WTC11 (cell line): ENCODE measurements around the gene TECR.

Experiments
- ARID4B ChIP-seq: sonication (generic); formaldehyde crosslinking; IDR thresholded peaks from 2 replicates; pipeline ENCODE4 v1.8.0; 2023; ENCODE audit warnings: missing genetic modification reagents, mild to moderate bottlenecking, borderline replicate concordance
- ATF3 ChIP-seq: sonication (generic); formaldehyde crosslinking; conservative IDR thresholded peaks from 2 replicates; pipeline ENCODE4 v1.8.1; 2022; ENCODE audit warnings: mild to moderate bottlenecking, missing genetic modification reagents
- CTCF ChIP-seq: fragments of 200-600 bp; IDR thresholded peaks from 2 replicates; pipeline ENCODE4 v1.8.0; 2022; ENCODE audit warnings: antibody characterized with exemption
- E2F1 ChIP-seq: sonication (generic); formaldehyde crosslinking; IDR thresholded peaks from 2 replicates; pipeline ENCODE4 v1.8.0; 2022; ENCODE audit warnings: mild to moderate bottlenecking, missing genetic modification reagents
- ETV6 ChIP-seq: sonication (generic); formaldehyde crosslinking; IDR thresholded peaks from 2 replicates; pipeline ENCODE4 v1.8.1; 2022; ENCODE audit warnings: mild to moderate bottlenecking, missing genetic modification reagents
- FOXK1 ChIP-seq: sonication (generic); formaldehyde crosslinking; IDR thresholded peaks from 2 replicates; pipeline ENCODE4 v1.8.0; 2022; ENCODE audit warnings: mild to moderate bottlenecking, moderate library complexity, missing genetic modification reagents
- IRF1 ChIP-seq: sonication (generic); formaldehyde crosslinking; IDR thresholded peaks from 2 replicates; pipeline ENCODE4 v1.8.0; 2023; ENCODE audit warnings: missing genetic modification reagents
- MAX ChIP-seq: sonication (generic); formaldehyde crosslinking; IDR thresholded peaks from 2 replicates; pipeline ENCODE4 v1.8.0; 2022; ENCODE audit warnings: mild to moderate bottlenecking, missing genetic modification reagents
- NFE2L1 ChIP-seq: sonication (generic); formaldehyde crosslinking; IDR thresholded peaks from 2 replicates; pipeline ENCODE4 v1.8.1; 2023; ENCODE audit warnings: missing genetic modification reagents
- PRDM15 ChIP-seq: sonication (generic); formaldehyde crosslinking; IDR thresholded peaks from 2 replicates; pipeline ENCODE4 v1.8.0; 2022; ENCODE audit warnings: missing genetic modification reagents
- STAT6 ChIP-seq: sonication (generic); formaldehyde crosslinking; conservative IDR thresholded peaks from 2 replicates; pipeline ENCODE4 v1.8.1; 2023; ENCODE audit warnings: mild to moderate bottlenecking, low read depth, missing genetic modification reagents, moderate library complexity
- USF2 ChIP-seq: sonication (generic); formaldehyde crosslinking; IDR thresholded peaks from 2 replicates; pipeline ENCODE4 v1.8.1; 2023; ENCODE audit warnings: mild to moderate bottlenecking, missing genetic modification reagents, moderate library complexity
- ZNF138 ChIP-seq: sonication (generic); formaldehyde crosslinking; conservative IDR thresholded peaks from 2 replicates; pipeline ENCODE4 v1.8.1; 2022; ENCODE audit warnings: mild to moderate bottlenecking, moderate library complexity, missing genetic modification reagents
- ZSCAN18 ChIP-seq: fragments of 250-450 bp; sonication (Bioruptor Pico); IDR thresholded peaks from 2 replicates; pipeline ENCODE4 v2.1.2; 2022; ENCODE audit warnings: mild to moderate bottlenecking, moderate library complexity

- TF ChIP-seq CTCF, result no peak
- TF ChIP-seq ZSCAN18 (CRISPR knock-in tag), result no peak
- no peak for TF ChIP-seq MAX (CRISPR knock-in tag)
- no peak for TF ChIP-seq FOXK1 (CRISPR knock-in tag)
- no peak for TF ChIP-seq ARID4B (CRISPR knock-in tag)
- no peak for TF ChIP-seq ETV6 (CRISPR knock-in tag)
- no peak for TF ChIP-seq PRDM15 (CRISPR knock-in tag)
- no peak for TF ChIP-seq STAT6 (CRISPR knock-in tag)
- no peak for TF ChIP-seq ZNF138 (CRISPR knock-in tag)
- no peak for TF ChIP-seq USF2 (CRISPR knock-in tag)
- TF ChIP-seq ATF3, result no peak
- no peak for TF ChIP-seq NFE2L1 (CRISPR knock-in tag)
- no peak for TF ChIP-seq E2F1 (CRISPR knock-in tag)
- TF ChIP-seq IRF1 (CRISPR knock-in tag), result no peak
These were observed 15.8 kb downstream of the TECR start for GRCh38 chr19:14544977-14545715.
